Lung (tissue), 12 donors: ENCODE results near the gene CYP39A1. TPM values are rescaled to one million over a fixed set of nuclear protein-coding genes. Genes with fewer than 3 reads are reported as not detected.

Experiments
- ATAC-seq: fragments of 200-7000 bp; cut with Tn5 transposase; one replicate; pipeline ENCODE4 v1.9.1; 2020; ENCODE audit warnings: moderate number of reproducible peaks; ENCODE audit not compliant: insufficient read depth, low FRiP score
- DNase-seq, 3 donors: peaks; one replicate each; pipeline ENCODE4 v3.0.0-alpha.2; 2013 to 2017
- H3K27ac ChIP-seq, 2 donors: one replicate each; pipeline ENCODE4 v1.5.1; 2013; ENCODE audit warnings: mild to moderate bottlenecking in 2 of 2, moderate library complexity in 2 of 2, control low read depth in 1 of 2, inconsistent platforms in 1 of 2, low read depth in 1 of 2, low read length in 1 of 2
- H3K27me3 ChIP-seq, 3 donors: one replicate each; pipeline ENCODE4 v1.5.1; 2013; ENCODE audit warnings: low read length in 2 of 3; ENCODE audit not compliant: control insufficient read depth in 3 of 3, insufficient read depth in 3 of 3
- H3K36me3 ChIP-seq, 4 donors: one replicate each; pipeline ENCODE4 v1.5.1; 2013; ENCODE audit warnings: low read length in 4 of 4, mild to moderate bottlenecking in 1 of 4, moderate library complexity in 1 of 4; ENCODE audit not compliant: control insufficient read depth in 4 of 4, insufficient read depth in 4 of 4
- H3K4me1 ChIP-seq, 5 donors: one replicate each; pipeline ENCODE4 v1.5.1; 2013; ENCODE audit warnings: low read length in 5 of 5, mild to moderate bottlenecking in 2 of 5, moderate library complexity in 1 of 5; ENCODE audit not compliant: control insufficient read depth in 5 of 5, insufficient read depth in 5 of 5
- H3K4me3 ChIP-seq: one replicate; pipeline ENCODE4 v1.5.1; 2013; ENCODE audit warnings: mild to moderate bottlenecking, control low read depth, moderate library complexity
- H3K9ac ChIP-seq, 2 donors: one replicate each; pipeline ENCODE4 v1.5.1; 2013; ENCODE audit warnings: low read length in 2 of 2, control low read depth in 1 of 2; ENCODE audit not compliant: insufficient read depth in 1 of 2
- H3K9me3 ChIP-seq, 4 donors: one replicate each; pipeline ENCODE4 v1.5.1; 2013; ENCODE audit warnings: low read length in 3 of 4, mild to moderate bottlenecking in 1 of 4, moderate library complexity in 1 of 4; ENCODE audit not compliant: control insufficient read depth in 4 of 4, insufficient read depth in 3 of 4
- WGBS, 2 donors: extraction: QIAGEN DNeasy Blood & Tissue Kit; methylation state at CpG; one replicate each; pipeline ENCODE4 v1.1.7; 2013; 5-methylcytosine and 5-hydroxymethylcytosine counted together
- polyA plus RNA-seq, 2 donors: library from polyadenylated mRNA; stranded (reverse); fragments of 200-250 nt; gene quantifications; one replicate each; pipeline ENCODE4 v1.2.1, GENCODE V29; 2013
- total RNA-seq, 2 donors: library from RNA; depleted of rRNA in 1 of 2; stranded (reverse); fragments of >200 nt in 1 of 2; gene quantifications; one replicate each; pipeline ENCODE4 v1.2.1, GENCODE V29; 2014 to 2021
- TF ChIP-seq, protein P1 (sequence below): IDR thresholded peaks from 2 replicates; pipeline ENCODE4 v1.5.1; 2012; ENCODE audit warnings: mild to moderate bottlenecking; ENCODE audit errors: control extremely low read depth, extremely low read depth
- donor health status: control.
- donor health status: control.
- donor health status: Bipolar disorder and iron deficiency.
- donor health status: healthy.
- donor health status: DM: yes; HTN: yes; CAD: no.

The CYP39A1 gene
- total and polyA plus RNA-seq, 4 donors, result 2.2 to 14.4 (median 5.0) TPM

DNA sequence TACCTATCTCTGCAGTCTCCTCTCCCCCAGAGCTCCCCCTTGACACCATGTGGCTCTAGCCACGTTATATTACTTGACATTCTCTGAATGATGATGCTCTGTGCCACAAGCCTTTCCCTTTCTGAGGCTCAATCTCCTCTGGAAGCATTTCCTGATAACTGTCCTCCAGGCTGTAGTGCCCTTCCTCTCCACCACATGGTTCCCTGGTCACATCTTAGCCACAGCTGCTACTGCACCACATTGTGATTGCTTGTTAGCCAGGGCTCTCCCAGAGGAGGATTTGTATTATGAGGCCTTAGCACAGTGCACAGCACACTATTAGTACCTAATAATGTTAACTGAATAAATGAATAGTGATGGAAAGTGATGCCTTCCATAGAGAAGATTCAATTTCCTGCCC lies 97.5 kb downstream of the CYP39A1 start:
- no peak overlapping the region for H3K27ac ChIP-seq
- WGBS, 2 donors, result 62 to 71% methylated on average over 1 of the region's 1 CpG
- DNase-seq (no peak), ATAC-seq (no peak)
- H3K4me3 ChIP-seq, result no peak overlapping the region
- H3K4me1 ChIP-seq, result no peaks in the 10 kb centered on the region
- TF ChIP-seq, protein P1, sequence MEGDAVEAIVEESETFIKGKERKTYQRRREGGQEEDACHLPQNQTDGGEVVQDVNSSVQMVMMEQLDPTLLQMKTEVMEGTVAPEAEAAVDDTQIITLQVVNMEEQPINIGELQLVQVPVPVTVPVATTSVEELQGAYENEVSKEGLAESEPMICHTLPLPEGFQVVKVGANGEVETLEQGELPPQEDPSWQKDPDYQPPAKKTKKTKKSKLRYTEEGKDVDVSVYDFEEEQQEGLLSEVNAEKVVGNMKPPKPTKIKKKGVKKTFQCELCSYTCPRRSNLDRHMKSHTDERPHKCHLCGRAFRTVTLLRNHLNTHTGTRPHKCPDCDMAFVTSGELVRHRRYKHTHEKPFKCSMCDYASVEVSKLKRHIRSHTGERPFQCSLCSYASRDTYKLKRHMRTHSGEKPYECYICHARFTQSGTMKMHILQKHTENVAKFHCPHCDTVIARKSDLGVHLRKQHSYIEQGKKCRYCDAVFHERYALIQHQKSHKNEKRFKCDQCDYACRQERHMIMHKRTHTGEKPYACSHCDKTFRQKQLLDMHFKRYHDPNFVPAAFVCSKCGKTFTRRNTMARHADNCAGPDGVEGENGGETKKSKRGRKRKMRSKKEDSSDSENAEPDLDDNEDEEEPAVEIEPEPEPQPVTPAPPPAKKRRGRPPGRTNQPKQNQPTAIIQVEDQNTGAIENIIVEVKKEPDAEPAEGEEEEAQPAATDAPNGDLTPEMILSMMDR, result no peak
- H3K9me3 ChIP-seq, result no peaks in the 10 kb centered on the region
- no peak overlapping the region for H3K9ac ChIP-seq
- no peaks in the 10 kb centered on the region for H3K27me3 ChIP-seq
- H3K36me3 ChIP-seq, result no peaks in the 10 kb centered on the region

DNA sequence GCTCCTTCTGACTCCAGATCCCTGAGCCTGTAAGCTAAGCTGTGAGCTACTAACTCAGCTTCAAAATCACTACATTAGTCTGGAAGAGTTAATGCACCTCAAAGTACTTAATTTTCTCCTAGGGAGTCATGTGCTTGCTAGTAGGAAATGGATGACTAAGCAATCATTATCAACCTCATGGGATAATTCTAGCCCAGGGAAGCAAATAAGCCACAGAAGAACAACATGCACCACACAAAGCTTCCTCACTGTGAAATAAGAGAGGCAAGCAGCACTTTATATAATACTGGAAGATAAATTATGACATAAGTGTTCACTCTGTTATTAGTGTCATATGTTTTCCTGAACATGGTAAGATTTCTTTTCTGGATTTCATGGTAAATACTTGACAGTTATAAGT lies 103.5 kb downstream of the CYP39A1 start:
- ATAC-seq (no peak), DNase-seq (no peak)
- Histone ChIP-seq H3K4me3 (no peak overlapping the region), H3K4me1 (peaks cover 0 to 4% (median 0%) of the 10 kb centered on the region in 5 donors), H3K27me3 (no peaks in the 10 kb centered on the region), H3K36me3 (no peaks in the 10 kb centered on the region), H3K27ac (no peak overlapping the region), H3K9me3 (peaks cover 0 to 8% (median 0%) of the 10 kb centered on the region in 4 donors), H3K9ac (no peak overlapping the region)
- TF ChIP-seq, protein P1, result no peak

DNA sequence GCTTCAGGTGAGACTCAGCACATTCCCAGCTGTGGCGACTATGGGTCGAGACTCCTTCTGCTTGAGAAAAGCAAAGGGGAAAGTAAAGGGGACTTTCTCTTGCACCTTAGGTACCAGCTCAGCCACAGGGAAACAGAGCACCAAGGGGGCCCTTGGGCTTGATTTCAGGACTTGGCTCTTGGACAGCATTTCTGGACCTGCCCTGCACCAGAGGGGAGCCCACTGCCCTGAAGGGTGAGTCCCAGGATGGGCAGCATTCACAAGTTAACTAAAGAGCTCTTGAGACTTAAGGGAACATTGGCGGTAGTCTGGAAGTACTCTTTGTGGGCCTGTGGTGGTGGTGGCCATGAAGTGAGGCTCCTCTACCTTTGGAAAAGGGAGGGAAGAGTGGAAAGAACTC lies 111.1 kb downstream of the CYP39A1 start:
- no peak for DNase-seq
- TF ChIP-seq, protein P1, result no peak
- Histone ChIP-seq H3K9me3 (peaks cover 0 to 8% (median 3%) of the 10 kb centered on the region in 4 donors), H3K4me1 (peaks cover 0 to 4% (median 0%) of the 10 kb centered on the region in 5 donors), H3K9ac (no peak overlapping the region), H3K27ac (no peak overlapping the region), H3K36me3 (no peaks in the 10 kb centered on the region), H3K27me3 (no peaks in the 10 kb centered on the region), H3K4me3 (no peak overlapping the region)
- no peak for ATAC-seq
- 89 to 92% methylated on average over 3 of the region's 3 CpGs for WGBS, 2 donors

DNA sequence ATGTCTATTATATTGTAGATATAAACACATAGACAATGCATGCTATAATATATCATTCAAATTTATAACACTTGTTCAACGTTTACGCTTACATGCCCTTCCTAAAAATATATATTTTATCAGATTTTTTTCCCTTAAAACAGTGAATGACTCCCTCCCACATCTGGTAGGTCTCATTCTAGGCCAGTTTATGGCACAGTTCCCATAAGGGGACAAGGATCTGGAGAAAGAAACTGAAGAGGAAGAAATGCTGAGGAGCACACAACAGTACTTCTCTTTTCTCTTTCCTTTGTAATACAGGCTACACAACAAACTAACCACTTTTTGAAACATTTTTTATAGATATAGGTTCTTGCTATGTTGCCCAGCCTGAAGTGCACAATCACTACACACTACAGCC lies 112.8 kb downstream of the CYP39A1 start:
- H3K9me3 ChIP-seq, result peaks cover 0 to 6% (median 0%) of the 10 kb centered on the region in 4 donors
- TF ChIP-seq, protein P1, result no peak
- peaks cover 0 to 4% (median 0%) of the 10 kb centered on the region in 5 donors for H3K4me1 ChIP-seq
- no peak overlapping the region for H3K27ac ChIP-seq
- no peaks in the 10 kb centered on the region for H3K27me3 ChIP-seq
- H3K36me3 ChIP-seq, result no peaks in the 10 kb centered on the region
- H3K9ac ChIP-seq, result no peak overlapping the region
- no peak for ATAC-seq
- WGBS, 2 donors, result 66 to 83% methylated on average over 2 of the region's 2 CpGs
- no peak overlapping the region for H3K4me3 ChIP-seq
- DNase-seq, result peak in 2 of 3 donors; percentile 15 to 19
